ENCODE data around the gene CAPN15.

Gene CAPN15

DNA sequence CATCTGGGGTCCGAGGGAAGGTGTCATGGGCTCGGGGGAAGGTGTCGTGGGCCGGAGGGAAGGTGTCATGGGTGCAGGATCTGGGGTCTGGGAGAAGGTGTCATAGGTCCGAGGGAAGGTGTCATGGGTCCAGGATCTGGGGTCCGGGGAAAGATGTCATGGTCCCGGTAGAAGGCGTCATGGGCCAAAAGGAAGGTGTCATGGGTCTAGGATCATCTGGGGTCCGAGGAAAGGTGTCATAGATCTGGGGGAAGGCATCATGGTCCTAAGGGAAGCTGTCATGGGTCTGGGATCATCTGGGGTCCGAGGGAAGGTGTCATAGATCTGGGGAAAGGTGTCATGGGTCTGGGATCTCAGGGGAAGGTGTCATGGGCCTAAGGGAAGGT, 63.3 kb downstream of the CAPN15 start:
- TF ChIP-seq FOXP2 (optimal IDR thresholded peaks at IDR 0.05; ENCODE audit: borderline replicate concordance, extremely low read depth, extremely low read length, insufficient read depth), result no peak
- no peak for TF ChIP-seq SIN3A (IDR thresholded peaks at IDR 0.05; ENCODE audit: borderline replicate concordance, insufficient read depth, low read length)
- TF ChIP-seq POLR2AphosphoS5 (IDR thresholded peaks at IDR 0.05; ENCODE audit: low read depth, low read length), result no peak
- no peak for TF ChIP-seq TAF1 (IDR thresholded peaks at IDR 0.05; ENCODE audit: borderline replicate concordance, insufficient read depth, low read length)
- TF ChIP-seq, protein P1, sequence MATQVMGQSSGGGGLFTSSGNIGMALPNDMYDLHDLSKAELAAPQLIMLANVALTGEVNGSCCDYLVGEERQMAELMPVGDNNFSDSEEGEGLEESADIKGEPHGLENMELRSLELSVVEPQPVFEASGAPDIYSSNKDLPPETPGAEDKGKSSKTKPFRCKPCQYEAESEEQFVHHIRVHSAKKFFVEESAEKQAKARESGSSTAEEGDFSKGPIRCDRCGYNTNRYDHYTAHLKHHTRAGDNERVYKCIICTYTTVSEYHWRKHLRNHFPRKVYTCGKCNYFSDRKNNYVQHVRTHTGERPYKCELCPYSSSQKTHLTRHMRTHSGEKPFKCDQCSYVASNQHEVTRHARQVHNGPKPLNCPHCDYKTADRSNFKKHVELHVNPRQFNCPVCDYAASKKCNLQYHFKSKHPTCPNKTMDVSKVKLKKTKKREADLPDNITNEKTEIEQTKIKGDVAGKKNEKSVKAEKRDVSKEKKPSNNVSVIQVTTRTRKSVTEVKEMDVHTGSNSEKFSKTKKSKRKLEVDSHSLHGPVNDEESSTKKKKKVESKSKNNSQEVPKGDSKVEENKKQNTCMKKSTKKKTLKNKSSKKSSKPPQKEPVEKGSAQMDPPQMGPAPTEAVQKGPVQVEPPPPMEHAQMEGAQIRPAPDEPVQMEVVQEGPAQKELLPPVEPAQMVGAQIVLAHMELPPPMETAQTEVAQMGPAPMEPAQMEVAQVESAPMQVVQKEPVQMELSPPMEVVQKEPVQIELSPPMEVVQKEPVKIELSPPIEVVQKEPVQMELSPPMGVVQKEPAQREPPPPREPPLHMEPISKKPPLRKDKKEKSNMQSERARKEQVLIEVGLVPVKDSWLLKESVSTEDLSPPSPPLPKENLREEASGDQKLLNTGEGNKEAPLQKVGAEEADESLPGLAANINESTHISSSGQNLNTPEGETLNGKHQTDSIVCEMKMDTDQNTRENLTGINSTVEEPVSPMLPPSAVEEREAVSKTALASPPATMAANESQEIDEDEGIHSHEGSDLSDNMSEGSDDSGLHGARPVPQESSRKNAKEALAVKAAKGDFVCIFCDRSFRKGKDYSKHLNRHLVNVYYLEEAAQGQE (IDR thresholded peaks at IDR 0.05; ENCODE audit: insufficient read depth in 1 of 2, low read depth in 2 of 2, low read length in 2 of 2), result no peak

DNA sequence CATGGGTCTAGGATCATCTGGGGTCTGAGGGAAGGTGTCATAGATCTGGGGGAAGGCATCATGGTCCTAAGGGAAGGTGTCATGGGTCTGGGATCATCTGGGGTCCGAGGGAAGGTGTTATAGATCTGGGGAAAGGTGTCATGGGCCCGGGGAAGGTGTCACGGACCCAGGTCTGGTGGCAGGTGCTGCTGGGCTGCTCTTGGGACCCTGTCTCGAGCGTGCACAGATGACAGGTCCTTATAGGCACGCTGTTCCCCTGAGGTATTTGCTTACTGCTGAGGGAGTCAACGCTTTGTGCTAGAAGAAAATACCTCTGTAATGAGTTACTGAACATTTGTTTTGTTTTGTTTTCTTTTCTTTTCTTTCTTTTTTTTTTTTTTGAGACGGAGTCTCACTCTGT, 63.7 kb downstream of the CAPN15 start:
- no peak for TF ChIP-seq POLR2AphosphoS5 (IDR thresholded peaks at IDR 0.05; ENCODE audit: low read depth, low read length)
- no peak for TF ChIP-seq SIN3A (IDR thresholded peaks at IDR 0.05; ENCODE audit: borderline replicate concordance, insufficient read depth, low read length)
- TF ChIP-seq TAF1 (IDR thresholded peaks at IDR 0.05; ENCODE audit: borderline replicate concordance, insufficient read depth, low read length), result no peak
- TF ChIP-seq, protein P1 (IDR thresholded peaks at IDR 0.05; ENCODE audit: insufficient read depth in 1 of 2, low read depth in 2 of 2, low read length in 2 of 2), result no peak
- no peak for TF ChIP-seq FOXP2 (optimal IDR thresholded peaks at IDR 0.05; ENCODE audit: borderline replicate concordance, extremely low read depth, extremely low read length, insufficient read depth)

DNA sequence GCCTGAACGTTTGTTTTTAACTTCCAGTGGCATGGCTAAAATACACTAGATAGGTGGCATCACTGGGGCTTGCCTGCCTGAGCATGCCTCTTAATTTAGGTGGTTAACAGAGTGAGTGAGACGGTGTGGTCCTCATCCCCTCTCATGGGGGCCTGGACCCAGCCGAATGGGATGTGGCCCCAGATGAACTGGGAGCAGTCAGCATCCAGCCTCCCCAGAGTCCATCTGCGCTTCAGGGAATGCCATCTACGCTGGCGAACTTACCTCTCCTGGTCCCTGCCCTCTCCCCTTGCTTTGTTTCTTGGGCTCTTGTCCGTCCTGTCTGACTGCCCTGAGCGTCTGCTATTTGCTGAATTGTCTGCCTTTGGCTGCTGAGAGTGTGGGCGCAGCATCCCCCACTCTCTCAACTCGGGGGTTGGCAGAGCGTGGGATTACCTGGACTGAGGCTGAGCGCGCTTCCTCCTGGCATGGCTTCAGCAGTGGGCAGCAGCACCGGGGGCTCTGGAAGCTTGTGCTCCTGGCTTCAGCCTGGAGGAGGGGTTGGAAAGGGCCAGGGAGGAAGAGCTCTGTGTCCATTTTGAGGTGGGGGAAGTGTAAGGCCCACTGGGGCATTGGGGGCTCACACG, 64.5 kb downstream of the CAPN15 start:
- TF ChIP-seq POLR2AphosphoS5 (IDR thresholded peaks at IDR 0.05; ENCODE audit: low read depth, low read length), result no peak
- TF ChIP-seq, protein P1 (IDR thresholded peaks at IDR 0.05; ENCODE audit: insufficient read depth in 1 of 2, low read depth in 2 of 2, low read length in 2 of 2), result no peak
- TF ChIP-seq FOXP2 (optimal IDR thresholded peaks at IDR 0.05; ENCODE audit: borderline replicate concordance, extremely low read depth, extremely low read length, insufficient read depth), result no peak
- no peak for TF ChIP-seq SIN3A (IDR thresholded peaks at IDR 0.05; ENCODE audit: borderline replicate concordance, insufficient read depth, low read length)
- TF ChIP-seq TAF1 (IDR thresholded peaks at IDR 0.05; ENCODE audit: borderline replicate concordance, insufficient read depth, low read length), result no peak

DNA sequence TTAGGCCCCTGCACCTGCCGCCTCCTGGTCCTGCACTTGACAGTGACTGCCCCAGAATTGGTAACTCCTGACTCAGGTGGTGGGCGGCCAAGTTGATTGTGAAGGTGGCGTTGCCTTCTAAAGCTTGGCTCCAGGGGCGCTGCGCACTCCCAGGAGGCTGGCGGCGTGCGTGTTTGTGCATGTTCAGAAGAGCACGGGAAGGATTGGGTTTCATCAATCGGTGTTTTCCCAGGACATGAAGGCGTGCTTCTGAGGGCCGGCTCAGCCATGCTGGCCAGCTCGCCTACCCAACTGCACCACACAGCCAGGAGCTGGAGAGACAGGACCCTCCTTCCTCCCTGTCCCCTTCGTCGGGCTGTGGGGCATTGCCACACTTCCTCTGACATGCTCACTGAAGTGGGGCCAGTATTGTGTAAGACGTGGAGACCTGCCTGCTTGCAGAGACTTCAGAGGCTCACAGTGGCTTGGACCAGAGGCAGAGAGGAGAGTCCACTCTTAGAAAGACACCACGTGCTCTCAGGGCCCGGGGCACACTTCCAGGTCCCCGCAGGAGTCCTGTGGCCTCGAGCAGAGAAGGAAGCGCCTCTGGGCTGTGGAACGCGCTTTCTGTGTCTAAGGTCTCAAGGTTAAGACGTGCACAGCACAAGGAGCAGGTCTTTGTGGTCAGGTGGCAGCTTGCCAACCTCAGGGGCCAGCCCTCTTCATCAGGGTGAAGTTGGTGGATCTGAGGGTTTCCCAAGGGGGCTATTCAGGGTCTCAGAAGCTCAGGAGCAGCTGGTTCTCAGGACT, 65.2 kb downstream of the CAPN15 start:
- TF ChIP-seq FOXP2 (optimal IDR thresholded peaks at IDR 0.05; ENCODE audit: borderline replicate concordance, extremely low read depth, extremely low read length, insufficient read depth), result no peak
- TF ChIP-seq, protein P1 (IDR thresholded peaks at IDR 0.05; ENCODE audit: insufficient read depth in 1 of 2, low read depth in 2 of 2, low read length in 2 of 2), result no peak

Data from PFSK-1 (cell line).